Mammary epithelial cell (primary cell): ENCODE measurements around the gene RTTN.

Experiments
- CTCF ChIP-seq, 2 donors: IDR thresholded peaks in 1 of 2; conservative IDR thresholded peaks in 1 of 2; 2 replicates each; pipeline ENCODE4 v1.5.1; 2011 to 2012; ENCODE audit warnings: inconsistent platforms in 2 of 2, low read length in 2 of 2, mild to moderate bottlenecking in 2 of 2, control low read depth in 1 of 2, low read depth in 1 of 2; ENCODE audit not compliant: insufficient read depth in 1 of 2; ENCODE audit errors: extremely low read depth in 1 of 2
- EZH2 ChIP-seq: IDR thresholded peaks from 2 replicates; pipeline ENCODE4 v1.6.1; 2012; ENCODE audit warnings: low read length, inconsistent platforms, borderline replicate concordance

GRCh38 chr18:69987870-69988269 lies 217.6 kb downstream of the RTTN start:
- no peak for TF ChIP-seq CTCF (conservative IDR thresholded peaks at IDR 0.05 in 1 of 2, IDR thresholded peaks at IDR 0.05 in 1 of 2; ENCODE audit: extremely low read depth in 1 of 2, insufficient read depth in 1 of 2, low read depth in 1 of 2, low read length in 2 of 2)
- TF ChIP-seq EZH2 = no peak
